HepG2 (cell line): ENCODE data around the gene PIP4K2B. TPM values are rescaled to one million over a fixed set of nuclear protein-coding genes. Genes with fewer than 3 reads are reported as not detected.

Experiments
- CENPT ChIP-seq: sonication (generic); formaldehyde crosslinking; IDR thresholded peaks from 2 replicates; pipeline ENCODE4 v1.8.0; 2022; ENCODE audit warnings: low read depth, mild to moderate bottlenecking, moderate library complexity, missing genetic modification reagents
- CERS6 ChIP-seq: sonication (generic); formaldehyde crosslinking; IDR thresholded peaks from 2 replicates; pipeline ENCODE4 v1.5.0; 2020; ENCODE audit warnings: missing genetic modification reagents
- ELF3 ChIP-seq: IDR thresholded peaks from 2 replicates; pipeline ENCODE4 v1.6.1; 2016; ENCODE audit warnings: missing genetic modification reagents, missing compliant biosample characterization
- FOXA1 ChIP-seq, 2 experiments: fragments of 450-650 bp in 1 of 2; sonication (generic) in 1 of 2; formaldehyde crosslinking in 1 of 2; IDR thresholded peaks; 2 replicates each; pipeline versions ENCODE4 v1.4.0 to v1.6.1; 2016 to 2020; ENCODE audit warnings: missing genetic modification reagents in 1 of 2
- NONO ChIP-seq, 2 experiments: fragments of 450-650 bp in 1 of 2; sonication (generic) in 1 of 2; formaldehyde crosslinking in 1 of 2; IDR thresholded peaks in 1 of 2; conservative IDR thresholded peaks in 1 of 2; 2 replicates each; pipeline versions ENCODE4 v1.6.1 to v1.8.0; 2017 to 2022; ENCODE audit warnings: mild to moderate bottlenecking in 1 of 2, missing genetic modification reagents in 1 of 2, moderate library complexity in 1 of 2
- PATZ1 ChIP-seq: sonication (generic); formaldehyde crosslinking; IDR thresholded peaks from 2 replicates; pipeline ENCODE4 v1.4.0; 2020; ENCODE audit warnings: missing genetic modification reagents
- POLR2AphosphoS2 ChIP-seq: IDR thresholded peaks from 2 replicates; pipeline ENCODE4 v1.6.1; 2011; ENCODE audit warnings: low read depth, low read length, improper control_type of control experiment
- RBFOX2 ChIP-seq: fragments of 200-400 bp; formaldehyde crosslinking; IDR thresholded peaks from 2 replicates; pipeline ENCODE4 v1.6.1; 2017; ENCODE audit warnings: low read depth, mild to moderate bottlenecking, low read length
- SALL2 ChIP-seq: sonication (generic); formaldehyde crosslinking; IDR thresholded peaks from 2 replicates; pipeline ENCODE4 v1.8.1; 2023; ENCODE audit warnings: mild to moderate bottlenecking, missing genetic modification reagents, inconsistent platforms
- THAP9 ChIP-seq: sonication (generic); formaldehyde crosslinking; IDR thresholded peaks from 2 replicates; pipeline ENCODE4; 2020; ENCODE audit warnings: missing genetic modification reagents, mild to moderate bottlenecking, borderline replicate concordance
- U2AF1 ChIP-seq: fragments of 200-400 bp; formaldehyde crosslinking; optimal IDR thresholded peaks from 2 replicates; pipeline ENCODE3; 2017; ENCODE audit warnings: mild to moderate bottlenecking, low read depth, low read length
- ZFP41 ChIP-seq: sonication (generic); formaldehyde crosslinking; IDR thresholded peaks from 2 replicates; pipeline ENCODE4 v1.4.0; 2020; ENCODE audit warnings: mild to moderate bottlenecking, missing genetic modification reagents, borderline replicate concordance
- ZFYVE20 ChIP-seq: sonication (generic); formaldehyde crosslinking; IDR thresholded peaks from 2 replicates; pipeline ENCODE4 v1.8.0; 2023; ENCODE audit warnings: low read depth, mild to moderate bottlenecking, moderate library complexity, missing genetic modification reagents, borderline replicate concordance
- ZMAT3 ChIP-seq: sonication (generic); formaldehyde crosslinking; conservative IDR thresholded peaks from 2 replicates; pipeline ENCODE4 v1.7.0; 2021; ENCODE audit warnings: missing genetic modification reagents
- ZNF143 ChIP-seq: sonication (generic); formaldehyde crosslinking; IDR thresholded peaks from 2 replicates; pipeline ENCODE4 v1.4.0; 2020; ENCODE audit warnings: missing genetic modification reagents
- ZNF232 ChIP-seq: sonication (generic); formaldehyde crosslinking; IDR thresholded peaks from 2 replicates; pipeline ENCODE4 v1.4.0; 2020; ENCODE audit warnings: missing genetic modification reagents, borderline replicate concordance
- ZNF281 ChIP-seq: sonication (generic); formaldehyde crosslinking; IDR thresholded peaks from 2 replicates; pipeline ENCODE4 v1.4.0; 2020; ENCODE audit warnings: missing genetic modification reagents, borderline replicate concordance
- ZNF501 ChIP-seq: sonication (generic); formaldehyde crosslinking; IDR thresholded peaks from 2 replicates; pipeline ENCODE4 v1.5.1; 2020; ENCODE audit warnings: mild to moderate bottlenecking, moderate library complexity, missing genetic modification reagents
- ZNF747 ChIP-seq: sonication (generic); formaldehyde crosslinking; IDR thresholded peaks from 2 replicates; pipeline ENCODE4 v1.8.1; 2023; ENCODE audit warnings: missing genetic modification reagents, mild to moderate bottlenecking, borderline replicate concordance
- ZNF878 ChIP-seq: sonication (generic); formaldehyde crosslinking; IDR thresholded peaks from 2 replicates; pipeline ENCODE4 v1.8.1; 2023; ENCODE audit warnings: mild to moderate bottlenecking, missing genetic modification reagents, moderate library complexity
- ZSCAN22 ChIP-seq: sonication (generic); formaldehyde crosslinking; IDR thresholded peaks from 2 replicates; pipeline ENCODE4 v1.4.0; 2020; ENCODE audit warnings: mild to moderate bottlenecking, missing genetic modification reagents
- polyA plus RNA-seq, 8 experiments: library from polyadenylated mRNA; depleted of rRNA in 3 of 8; stranded (reverse) in 7 of 8; unstranded in 1 of 8; fragments of >200 nt; fragmentation: Illumina TruSeq in 4 of 8; extraction: Trizol in 4 of 8; gene quantifications; 2 replicates each; pipeline versions ENCODE4 v1.2.1 to v1.2.3, GENCODE V29; 2011 to 2016; ENCODE audit warnings: low read depth in 4 of 8, missing spikeins in 1 of 8, mixed read lengths in 1 of 8; ENCODE audit not compliant: insufficient read depth in 1 of 8
- total RNA-seq, 5 experiments: library from RNA; depleted of rRNA; stranded (reverse); fragments of >200 nt; fragmentation: Illumina TruSeq; extraction: Trizol; gene quantifications; 2 replicates each; pipeline ENCODE4 v1.2.3, GENCODE V29; 2016; ENCODE audit warnings: low read depth in 1 of 5

The PIP4K2B gene
- total and polyA plus RNA-seq, 2 of the 13 experiments (the other 11 are each of a cell fraction or from before 2014, with no cell fraction given) = 20.4 to 54.0 TPM

GRCh38 chr17:38748149-38748891 is 51.0 kb downstream of the PIP4K2B start, which contains the start of gene PCGF2 (continued):
- TF ChIP-seq CERS6 (CRISPR knock-in tag) (no peak), POLR2AphosphoS2 (no peak), ZFYVE20 (CRISPR knock-in tag) (no peak), CENPT (CRISPR knock-in tag) (no peak), ZNF747 (CRISPR knock-in tag) (no peak), THAP9 (CRISPR knock-in tag) (no peak), ZNF281 (CRISPR knock-in tag) (no peak), FOXA1 (IDR thresholded peaks at IDR 0.05) (no peak), FOXA1 (CRISPR knock-in tag; IDR thresholded peaks at IDR 0.05) (no peak), PATZ1 (CRISPR knock-in tag) (peak; percentile 78), RBFOX2 (no peak), SALL2 (CRISPR knock-in tag) (no peak; the same call in 1 of the 2 replicates), ZNF232 (CRISPR knock-in tag) (no peak), U2AF1 (no peak), ZSCAN22 (CRISPR knock-in tag) (no peak), ZNF501 (CRISPR knock-in tag) (no peak; the same call in 1 of the 2 replicates), ELF3 (CRISPR knock-in tag) (no peak), ZNF143 (no peak), NONO (IDR thresholded peaks at IDR 0.05) (no peak), NONO (CRISPR knock-in tag; conservative IDR thresholded peaks at IDR 0.05) (no peak), ZFP41 (CRISPR knock-in tag) (no peak), ZMAT3 (CRISPR knock-in tag) (no peak), ZNF878 (CRISPR knock-in tag) (no peak)
